SK-N-SH (cell line): ENCODE measurements around the gene PDLIM5. TPM values are rescaled to one million over a fixed set of nuclear protein-coding genes. Genes with fewer than 3 reads are reported as not detected.

Experiments used
- CTCF ChIA-PET: fragments of 300-600, 350-600 bp; formaldehyde crosslinking; extraction: SDS; loops from one replicate; lab custom pipeline; 2021; lab: Yijun Ruan, JAX
- POLR2A ChIA-PET: fragments of 350-600 bp; sonication (Branson Sonifier 250); formaldehyde crosslinking; extraction: SDS; loops from one replicate; lab custom pipeline; 2020; ENCODE audit warnings: antibody characterized with exemption, inconsistent platforms; lab: Yijun Ruan, JAX
- DNase-seq: peaks from one replicate; pipeline ENCODE4 v3.0.0; 2012
- H2AFZ ChIP-seq: fragments of 200-600 bp; sonication (generic); 2 replicates; pipeline ENCODE4 v1.8.1; 2016; ENCODE audit warnings: antibody characterized with exemption, mild to moderate bottlenecking, low read depth
- H3F3A ChIP-seq: fragments of 200-600 bp; sonication (generic); replicated peaks from 2 replicates; pipeline ENCODE3; 2016; ENCODE audit warnings: antibody characterized with exemption, mild to moderate bottlenecking; ENCODE audit not compliant: insufficient read depth
- H3K27ac ChIP-seq, 2 experiments: fragments of 200-500 bp in 1 of 2; fragments of 200-600 bp in 1 of 2; sonication (Bioruptor generic) in 1 of 2; sonication (generic), shearing (Covaris generic) in 1 of 2; 2 replicates each; pipeline versions ENCODE4 v1.5.1 to v1.6.1; 2014 to 2016; ENCODE audit warnings: low read depth in 2 of 2, inconsistent platforms in 1 of 2, low read length in 1 of 2, mild to moderate bottlenecking in 1 of 2, mixed read lengths in 1 of 2
- H3K27me3 ChIP-seq: fragments of 200-600 bp; sonication (generic), shearing (Covaris generic); 2 replicates; pipeline ENCODE4 v1.6.1; 2016; ENCODE audit warnings: mixed run types; ENCODE audit not compliant: insufficient read depth
- H3K36me3 ChIP-seq, 2 experiments: fragments of 200-500 bp in 1 of 2; fragments of 200-600 bp in 1 of 2; sonication (Bioruptor generic) in 1 of 2; sonication (generic) in 1 of 2; replicated peaks in 1 of 2; 2 replicates each; pipeline versions ENCODE3 to v1.5.1; 2014 to 2016; ENCODE audit warnings: low read length in 1 of 2, mild to moderate bottlenecking in 1 of 2; ENCODE audit not compliant: insufficient read depth in 2 of 2, control insufficient read depth in 1 of 2
- H3K4me1 ChIP-seq, 2 experiments: fragments of 200-500 bp in 1 of 2; fragments of 200-600 bp in 1 of 2; sonication (Bioruptor generic) in 1 of 2; sonication (generic), shearing (Covaris generic) in 1 of 2; 2 replicates each; pipeline versions ENCODE4 v1.5.1 to v1.6.1; 2014 to 2016; ENCODE audit warnings: low read depth in 1 of 2, low read length in 1 of 2, mixed run types in 1 of 2; ENCODE audit not compliant: insufficient read depth in 2 of 2, control insufficient read depth in 1 of 2
- H3K4me2 ChIP-seq: fragments of 200-600 bp; sonication (generic), shearing (Covaris generic); 2 replicates; pipeline ENCODE4 v1.6.1; 2017; ENCODE audit warnings: mixed run types
- H3K4me3 ChIP-seq, 2 experiments: fragments of 200-500 bp in 1 of 2; fragments of 200-600 bp in 1 of 2; sonication (Bioruptor generic) in 1 of 2; sonication (generic), shearing (Covaris generic) in 1 of 2; 2 replicates each; pipeline versions ENCODE4 v1.5.1 to v1.8.1; 2014 to 2016; ENCODE audit warnings: low read depth in 2 of 2, inconsistent platforms in 1 of 2, low read length in 1 of 2, mild to moderate bottlenecking in 1 of 2, mixed read lengths in 1 of 2, moderate library complexity in 1 of 2
- H3K79me2 ChIP-seq: fragments of 200-600 bp; sonication (generic); 2 replicates; pipeline ENCODE4 v1.8.1; 2017; ENCODE audit warnings: mild to moderate bottlenecking; ENCODE audit not compliant: insufficient read depth
- H3K9ac ChIP-seq: fragments of 200-600 bp; sonication (generic); 2 replicates; pipeline ENCODE4 v1.6.1; 2017; ENCODE audit warnings: mixed run types
- H3K9me2 ChIP-seq: fragments of 200-600 bp; sonication (generic); 2 replicates; pipeline ENCODE4 v1.6.1; 2017; ENCODE audit warnings: mixed run types
- H3K9me3 ChIP-seq: fragments of 200-600 bp; sonication (generic); 2 replicates; pipeline ENCODE4 v1.6.1; 2017; ENCODE audit warnings: mixed run types, mild to moderate bottlenecking, moderate library complexity
- H4K20me1 ChIP-seq: fragments of 200-600 bp; sonication (generic); 2 replicates; pipeline ENCODE4 v1.6.1; 2017; ENCODE audit warnings: mild to moderate bottlenecking, mixed run types; ENCODE audit not compliant: insufficient read depth
- FOSL2 ChIP-seq: IDR thresholded peaks from 2 replicates; pipeline ENCODE4 v1.4.0; 2012; ENCODE audit warnings: low read depth, mild to moderate bottlenecking, moderate library complexity, borderline replicate concordance
- FOXJ3 ChIP-seq: sonication (generic); formaldehyde crosslinking; IDR thresholded peaks from 2 replicates; pipeline ENCODE4 v1.5.1; 2020; ENCODE audit warnings: mild to moderate bottlenecking, missing genetic modification reagents
- FOXM1 ChIP-seq: IDR thresholded peaks from 2 replicates; pipeline ENCODE4 v1.4.0; 2012; ENCODE audit warnings: low read depth, mild to moderate bottlenecking
- MXI1 ChIP-seq: IDR thresholded peaks from 2 replicates; pipeline ENCODE4 v1.6.1; 2012; ENCODE audit warnings: mild to moderate bottlenecking, low read depth, low read length, improper control_type of control experiment
- NFIC ChIP-seq: IDR thresholded peaks from 2 replicates; pipeline ENCODE4 v1.4.0; 2012; ENCODE audit warnings: borderline replicate concordance
- POLR2AphosphoS5 ChIP-seq: IDR thresholded peaks from 2 replicates; pipeline ENCODE4 v1.6.1; 2012; ENCODE audit warnings: low read depth, low read length
- RAD21 ChIP-seq: IDR thresholded peaks from 2 replicates; pipeline ENCODE4 v1.6.1; 2012; ENCODE audit warnings: mild to moderate bottlenecking, low read length
- RCOR1 ChIP-seq: fragments of 150-350 bp; IDR thresholded peaks from 2 replicates; pipeline ENCODE4 v1.6.1; 2017; ENCODE audit warnings: antibody characterized with exemption, low read length
- REST ChIP-seq: IDR thresholded peaks from 2 replicates; pipeline ENCODE4 v1.6.1; 2012; ENCODE audit warnings: mild to moderate bottlenecking, low read depth, low read length, moderate library complexity
- RFX5 ChIP-seq: IDR thresholded peaks from 2 replicates; pipeline ENCODE4 v1.6.1; 2012; ENCODE audit warnings: mild to moderate bottlenecking, improper control_type of control experiment, low read length
- SIN3A ChIP-seq: IDR thresholded peaks from 2 replicates; pipeline ENCODE4 v1.6.1; 2012; ENCODE audit warnings: low read depth, mild to moderate bottlenecking, low read length, moderate library complexity, borderline replicate concordance
- SMC3 ChIP-seq: IDR thresholded peaks from 2 replicates; pipeline ENCODE4 v1.6.1; 2012; ENCODE audit warnings: low read depth, low read length, improper control_type of control experiment
- TEAD4 ChIP-seq: IDR thresholded peaks from 2 replicates; pipeline ENCODE4 v1.4.0; 2012; ENCODE audit warnings: mild to moderate bottlenecking, borderline replicate concordance; ENCODE audit not compliant: insufficient read depth
- USF2 ChIP-seq: fragments of 150-350 bp; IDR thresholded peaks from 2 replicates; pipeline ENCODE4 v1.6.1; 2017; ENCODE audit warnings: antibody characterized with exemption, low read length, low read depth, borderline replicate concordance
- WGBS: methylation state at CpG from one replicate; pipeline ENCODE4 v1.1.6; 2017; ENCODE audit warnings: low lambda C conversion rate; 5-methylcytosine and 5-hydroxymethylcytosine counted together
- polyA plus RNA-seq, 3 experiments: library from polyadenylated mRNA; depleted of rRNA; stranded (reverse); fragments of >200 nt; gene quantifications; 2 replicates each; pipeline ENCODE4 v1.2.3, GENCODE V29; 2012
- TF ChIP-seq, protein P1 (sequence below): IDR thresholded peaks from 2 replicates; pipeline ENCODE4; 2012
- TF ChIP-seq, protein P2 (sequence below): fragments of 200-600 bp; sonication (generic); IDR thresholded peaks from 2 replicates; pipeline ENCODE4 v1.6.1; 2017; ENCODE audit warnings: antibody characterized with exemption, mild to moderate bottlenecking, moderate library complexity

PDLIM5 gene
- polyA plus RNA-seq, 1 of the 3 experiments (the other 2 are of a cell fraction) = 36.7 TPM

- H3K4me1 ChIP-seq = peaks cover 3 to 14% of the 10 kb centered on the region in 2 experiments; a peak in 3 of 4 replicates
Measured at GRCh38 chr4:94459462-94460161, 7.9 kb downstream of the PDLIM5 start.

GRCh38 chr4:94461506-94461905 is 9.8 kb downstream of the PDLIM5 start:
- peaks cover 12% of the 10 kb centered on the region for H3F3A ChIP-seq
- H3K36me3 ChIP-seq = peaks cover 5 to 31% of the 10 kb centered on the region in 2 experiments
- no peak overlapping the region for H3K27ac ChIP-seq
- peaks cover 34% of the 10 kb centered on the region for H4K20me1 ChIP-seq
- no peak overlapping the region for H3K9ac ChIP-seq
- POLR2A ChIA-PET = no interaction called here
- peaks cover 3 to 14% of the 10 kb centered on the region in 2 experiments; a peak in 3 of 4 replicates for H3K4me1 ChIP-seq
- TF ChIP-seq, protein P1, sequence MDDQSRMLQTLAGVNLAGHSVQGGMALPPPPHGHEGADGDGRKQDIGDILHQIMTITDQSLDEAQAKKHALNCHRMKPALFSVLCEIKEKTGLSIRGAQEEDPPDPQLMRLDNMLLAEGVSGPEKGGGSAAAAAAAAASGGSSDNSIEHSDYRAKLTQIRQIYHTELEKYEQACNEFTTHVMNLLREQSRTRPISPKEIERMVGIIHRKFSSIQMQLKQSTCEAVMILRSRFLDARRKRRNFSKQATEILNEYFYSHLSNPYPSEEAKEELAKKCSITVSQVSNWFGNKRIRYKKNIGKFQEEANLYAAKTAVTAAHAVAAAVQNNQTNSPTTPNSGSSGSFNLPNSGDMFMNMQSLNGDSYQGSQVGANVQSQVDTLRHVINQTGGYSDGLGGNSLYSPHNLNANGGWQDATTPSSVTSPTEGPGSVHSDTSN = no peak
- TF ChIP-seq USF2 (no peak), REST (no peak), TEAD4 (no peak), FOXJ3 (CRISPR knock-in tag) (no peak), RFX5 (no peak), FOSL2 (no peak)
- TF ChIP-seq, all 33 proteins: peak for 0
- WGBS = 100% methylated on average over 2 of the region's 2 CpGs
- Histone ChIP-seq H3K4me3 (no peak overlapping the region), H3K9me2 (no peaks in the 10 kb centered on the region), H3K79me2 (peaks cover 100% of the 10 kb centered on the region), H2AFZ (no peak overlapping the region), H3K4me2 (no peak overlapping the region), H3K27me3 (no peaks in the 10 kb centered on the region), H3K9me3 (no peaks in the 10 kb centered on the region)
- CTCF ChIA-PET = no interaction called here
- DNase-seq = no peak

More at GRCh38 chr4:94459462-94460161, 7.9 kb downstream of the PDLIM5 start:
- Histone ChIP-seq H3K36me3 (peaks cover 14 to 45% of the 10 kb centered on the region in 2 experiments), H3F3A (no peaks in the 10 kb centered on the region), H3K4me2 (no peak overlapping the region), H3K9me2 (no peaks in the 10 kb centered on the region), H2AFZ (no peak overlapping the region), H3K9me3 (no peaks in the 10 kb centered on the region), H3K79me2 (peaks cover 100% of the 10 kb centered on the region), H3K27me3 (no peaks in the 10 kb centered on the region), H3K27ac (no peak overlapping the region), H3K9ac (no peak overlapping the region), H3K4me3 (no peak overlapping the region), H4K20me1 (peaks cover 36% of the 10 kb centered on the region)
- 92% methylated on average over 4 of the region's 4 CpGs for WGBS
- ChIA-PET CTCF (no interaction called here), POLR2A (no interaction called here)
- TF ChIP-seq FOXM1 (no peak), SMC3 (no peak), POLR2AphosphoS5 (no peak), RAD21 (no peak), SIN3A (no peak), TEAD4 (no peak), RFX5 (no peak), FOSL2 (no peak), MXI1 (no peak), RCOR1 (no peak), NFIC (no peak)
- TF ChIP-seq, protein P2, sequence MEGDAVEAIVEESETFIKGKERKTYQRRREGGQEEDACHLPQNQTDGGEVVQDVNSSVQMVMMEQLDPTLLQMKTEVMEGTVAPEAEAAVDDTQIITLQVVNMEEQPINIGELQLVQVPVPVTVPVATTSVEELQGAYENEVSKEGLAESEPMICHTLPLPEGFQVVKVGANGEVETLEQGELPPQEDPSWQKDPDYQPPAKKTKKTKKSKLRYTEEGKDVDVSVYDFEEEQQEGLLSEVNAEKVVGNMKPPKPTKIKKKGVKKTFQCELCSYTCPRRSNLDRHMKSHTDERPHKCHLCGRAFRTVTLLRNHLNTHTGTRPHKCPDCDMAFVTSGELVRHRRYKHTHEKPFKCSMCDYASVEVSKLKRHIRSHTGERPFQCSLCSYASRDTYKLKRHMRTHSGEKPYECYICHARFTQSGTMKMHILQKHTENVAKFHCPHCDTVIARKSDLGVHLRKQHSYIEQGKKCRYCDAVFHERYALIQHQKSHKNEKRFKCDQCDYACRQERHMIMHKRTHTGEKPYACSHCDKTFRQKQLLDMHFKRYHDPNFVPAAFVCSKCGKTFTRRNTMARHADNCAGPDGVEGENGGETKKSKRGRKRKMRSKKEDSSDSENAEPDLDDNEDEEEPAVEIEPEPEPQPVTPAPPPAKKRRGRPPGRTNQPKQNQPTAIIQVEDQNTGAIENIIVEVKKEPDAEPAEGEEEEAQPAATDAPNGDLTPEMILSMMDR = no peak
- no peak for DNase-seq
